Right kidney (tissue), 1 donor: Measurements from ENCODE around the gene GPC2.

ENCODE experiments used
- DNase-seq: peaks from one replicate; pipeline ENCODE4 v3.0.0-alpha.2; 2016

GPC2 gene

DNA sequence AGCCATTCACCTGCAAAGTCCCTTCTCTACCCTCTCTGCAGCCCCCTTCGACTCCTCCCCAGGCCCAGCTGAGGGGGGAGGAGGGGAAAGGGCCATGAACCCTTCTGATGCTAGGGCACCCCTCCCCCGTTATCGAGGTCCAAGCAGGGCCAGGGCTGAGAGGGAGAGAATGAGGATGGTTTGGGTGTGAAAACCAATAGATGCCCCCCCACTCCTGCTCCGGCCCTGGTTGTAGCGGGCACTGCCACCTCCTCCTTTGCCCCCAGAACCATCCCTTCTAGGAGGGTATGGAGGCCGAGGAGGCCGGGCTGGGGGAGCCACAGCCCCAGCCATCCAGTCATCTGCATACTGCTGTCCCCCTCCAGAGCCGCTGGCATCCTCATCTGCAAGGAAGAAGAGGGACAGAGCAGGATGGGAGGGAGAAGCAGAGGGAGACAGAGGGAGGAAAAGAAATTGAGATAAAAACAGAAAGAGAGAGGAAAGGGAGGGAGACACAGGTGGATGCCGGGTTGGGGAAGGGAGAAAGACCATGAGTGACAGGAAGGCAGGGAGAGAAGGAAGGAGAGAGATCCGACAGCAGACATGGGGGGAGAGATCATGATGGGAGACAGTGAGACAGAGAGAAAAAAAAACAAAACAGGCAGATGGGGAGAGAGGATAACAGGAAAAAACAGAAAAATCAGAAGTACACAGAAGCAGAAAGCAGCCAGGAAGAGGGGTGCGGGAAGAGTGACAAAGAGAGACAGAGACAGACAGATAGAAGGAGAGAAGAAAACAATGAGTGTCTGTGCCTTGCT lies 6.9 kb downstream of the GPC2 start:
- no peak for DNase-seq

- no peak for DNase-seq
Observed at GRCh38 chr7:100169147-100169850, 7.9 kb downstream of the GPC2 start.

GRCh38 chr7:100167912-100168323 lies 9.3 kb downstream of the GPC2 start:
- DNase-seq = no peak

DNA sequence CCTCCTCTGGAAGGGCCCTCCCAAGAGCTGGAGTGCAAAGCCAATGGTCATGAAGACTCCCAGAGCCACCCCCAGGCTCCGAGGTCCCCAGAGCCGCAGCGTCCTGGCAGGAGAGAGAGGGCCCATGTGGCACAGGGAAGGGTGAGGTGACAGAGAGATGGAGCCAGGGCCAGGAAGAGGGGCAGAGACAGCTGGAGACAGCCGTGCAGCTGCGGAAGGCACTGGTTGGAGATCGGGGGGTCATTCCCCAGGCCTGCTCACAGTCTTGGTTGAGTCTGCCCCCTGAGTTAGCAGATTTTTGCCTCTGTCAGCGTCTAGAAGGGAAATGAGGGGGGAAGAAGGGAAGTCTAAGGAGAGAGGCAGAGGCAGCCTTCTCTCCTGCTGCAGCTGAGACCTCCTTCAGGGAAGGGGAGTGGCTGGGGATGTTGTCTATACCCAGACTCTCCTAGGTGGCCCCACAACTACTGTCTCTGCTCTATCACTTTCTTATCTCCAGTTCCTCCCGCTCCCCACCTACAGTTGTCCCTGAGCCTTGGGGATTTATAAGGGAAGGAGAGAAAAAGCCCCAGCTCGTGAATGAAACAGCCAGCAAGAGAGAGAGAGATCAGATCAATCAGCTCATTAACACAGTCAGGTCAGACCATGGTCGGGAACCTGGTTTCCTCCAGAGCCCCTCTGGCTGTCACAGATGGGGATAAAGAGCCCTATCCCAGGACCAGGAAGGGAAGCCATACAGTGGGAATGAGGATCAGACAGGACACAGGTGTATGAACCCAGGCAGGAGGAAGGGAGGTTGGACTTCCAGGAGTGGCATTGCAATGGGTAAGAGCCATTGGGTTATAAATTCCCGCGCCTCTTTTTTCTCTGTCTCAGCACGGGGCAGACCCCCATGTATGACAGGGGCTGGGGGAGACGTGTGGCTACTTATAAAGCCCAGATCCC lies 9.9 kb downstream of the GPC2 start:
- no peak for DNase-seq

DNA sequence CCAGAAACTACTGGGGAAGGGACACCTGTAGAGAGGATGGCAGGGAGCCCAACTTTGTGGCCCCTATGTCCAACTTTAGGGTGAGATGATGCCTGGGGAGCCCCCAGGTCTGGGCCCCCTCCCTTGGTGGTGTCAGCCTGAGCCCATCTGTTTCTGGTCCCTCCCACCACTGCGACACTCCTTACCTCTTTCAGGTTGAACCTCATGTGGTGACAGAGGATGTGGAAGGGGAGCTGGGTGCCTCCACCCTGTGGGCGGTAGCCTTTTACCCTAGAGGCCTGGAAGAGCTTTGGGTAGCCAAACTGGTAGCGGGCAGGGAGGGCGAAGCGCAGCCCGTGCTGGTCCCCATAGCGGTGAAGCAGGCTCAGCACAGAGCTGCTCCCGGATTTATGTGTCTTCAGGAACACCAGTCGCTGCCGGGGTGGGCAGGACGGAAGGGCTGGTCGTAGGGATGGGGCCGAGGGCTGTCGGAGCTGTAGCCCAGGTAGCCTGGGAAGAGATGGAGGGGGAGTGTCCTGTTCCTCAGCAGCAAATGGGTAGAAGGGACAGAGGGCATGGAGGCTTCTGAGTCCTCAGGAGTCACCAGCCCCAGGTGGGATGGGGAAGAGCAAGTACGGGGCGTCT lies 10.8 kb downstream of the GPC2 start:
- DNase-seq = no peak

- no peak for DNase-seq
Observed at GRCh38 chr7:100163871-100164270, 13.3 kb downstream of the GPC2 start.

GRCh38 chr7:100163006-100163531 lies 14.1 kb downstream of the GPC2 start:
- DNase-seq = no peak

- DNase-seq = no peak
Observed at GRCh38 chr7:100160067-100160466, 17.1 kb downstream of the GPC2 start.

DNA sequence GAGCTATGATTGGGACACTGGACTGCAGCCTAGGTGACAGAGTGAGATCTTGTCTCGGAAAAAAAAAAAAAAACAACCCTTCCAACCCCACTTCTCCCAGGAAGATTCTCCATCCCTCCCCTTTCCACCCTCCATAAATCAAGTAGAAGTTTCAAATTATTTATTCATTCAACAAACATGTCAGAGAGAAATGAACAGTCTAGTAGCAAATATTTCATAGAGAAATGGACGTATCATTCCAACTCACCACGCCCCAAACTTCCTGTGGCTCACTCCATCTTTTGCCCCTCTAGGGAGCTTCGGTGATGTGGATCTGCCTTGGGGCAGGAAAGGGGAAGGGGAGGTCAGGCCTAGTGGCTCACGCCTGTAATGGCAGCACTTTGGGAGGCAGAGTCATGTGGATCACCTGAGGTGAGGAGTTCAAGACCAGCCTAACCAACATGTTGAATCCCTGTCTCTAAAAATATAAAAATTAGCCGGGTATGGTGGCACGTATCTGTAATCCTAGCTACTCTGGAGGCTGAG lies 18.0 kb downstream of the GPC2 start:
- DNase-seq = no peak

GRCh38 chr7:100158229-100159098 lies 18.7 kb downstream of the GPC2 start, which contains the start of gene TRAPPC14:
TSS of gene TRAPPC14 (minus strand) at chr7:100158723. CDS start at chr7:100158499, 224 bp downstream.
- peak; percentile 95 for DNase-seq

- no peak for DNase-seq
Observed at GRCh38 chr7:100157334-100158228, 19.6 kb downstream of the GPC2 start.

- DNase-seq = no peak
Observed at GRCh38 chr7:100157069-100157333, 20.2 kb downstream of the GPC2 start.

- no peak for DNase-seq
Observed at GRCh38 chr7:100156331-100157068, 20.7 kb downstream of the GPC2 start.

DNA sequence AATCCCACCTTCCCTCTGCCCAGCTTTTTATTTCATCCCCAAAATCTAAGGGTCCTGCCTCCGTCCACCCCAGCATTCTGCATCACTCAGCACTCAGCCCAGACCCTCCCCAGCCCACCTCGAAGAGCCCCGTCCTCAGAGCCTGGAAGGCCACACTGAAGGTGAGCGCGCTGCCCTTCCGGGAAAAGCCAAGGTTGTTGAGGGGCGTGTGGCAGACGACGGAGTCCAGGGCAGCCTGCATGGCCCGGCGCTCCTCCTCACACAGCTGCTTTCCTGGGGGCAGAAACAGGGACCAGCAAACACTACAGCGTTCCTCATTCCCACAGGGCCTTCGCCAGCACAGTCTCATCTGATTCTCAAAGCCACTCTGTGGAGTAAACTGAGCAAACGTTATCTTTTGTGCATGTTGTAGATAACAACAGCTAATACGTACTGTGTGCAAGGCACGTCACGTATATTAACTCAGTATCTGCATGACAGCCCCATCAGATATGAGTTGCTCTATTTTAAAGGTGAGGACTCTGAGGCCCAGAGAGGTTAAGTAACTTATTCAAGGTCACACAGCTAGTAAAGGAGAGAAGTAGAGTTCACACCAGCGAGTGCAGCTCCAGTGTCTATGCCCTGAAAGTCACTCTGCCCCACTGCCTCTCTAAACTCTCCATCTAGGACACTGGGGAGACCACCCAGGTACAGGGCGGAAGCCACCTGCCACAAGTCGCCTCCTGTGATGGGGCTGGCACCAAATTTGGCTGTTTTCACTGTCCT lies 21.4 kb downstream of the GPC2 start:
- DNase-seq = no peak

DNA sequence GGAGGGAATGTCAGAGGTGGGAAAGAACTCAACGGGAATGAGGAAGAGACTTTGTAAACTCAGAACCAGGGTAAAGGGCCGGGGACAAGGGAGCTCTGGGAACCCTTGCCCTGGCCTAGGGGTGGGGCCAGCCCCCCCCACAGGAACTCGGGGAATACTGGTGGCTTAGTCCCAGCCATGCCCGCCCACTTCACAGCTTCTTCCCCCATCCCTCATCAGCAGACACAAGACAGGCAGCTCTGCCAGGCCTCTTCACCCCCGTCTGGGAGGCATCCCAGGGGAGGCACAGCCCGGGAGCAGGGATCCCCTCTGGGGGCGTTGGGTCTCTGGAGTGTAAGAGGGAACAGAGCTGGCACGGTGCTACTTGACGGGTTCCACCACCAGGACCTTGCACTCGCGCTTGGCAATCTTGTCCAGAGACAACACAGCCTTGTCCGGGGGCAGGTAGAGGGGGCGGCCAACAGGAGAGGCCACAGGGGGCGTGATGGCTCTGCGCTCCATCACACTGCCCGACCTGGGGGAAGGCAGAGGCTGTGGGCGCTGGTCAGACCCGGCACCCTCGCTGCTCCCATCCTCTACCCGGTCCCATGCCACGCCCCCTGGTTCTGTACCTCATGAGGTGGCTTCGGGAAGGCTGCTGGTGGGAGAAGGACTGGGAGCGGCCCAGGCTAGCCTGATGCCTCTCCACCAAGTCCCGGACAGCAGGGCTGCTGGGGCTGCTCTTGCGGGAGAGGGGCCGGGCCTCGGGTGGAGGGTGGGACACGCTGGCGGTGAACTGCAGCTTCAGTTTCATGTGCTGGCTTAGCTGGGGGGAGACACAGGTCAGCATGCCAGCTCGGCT lies 22.3 kb downstream of the GPC2 start:
- DNase-seq = no peak

DNA sequence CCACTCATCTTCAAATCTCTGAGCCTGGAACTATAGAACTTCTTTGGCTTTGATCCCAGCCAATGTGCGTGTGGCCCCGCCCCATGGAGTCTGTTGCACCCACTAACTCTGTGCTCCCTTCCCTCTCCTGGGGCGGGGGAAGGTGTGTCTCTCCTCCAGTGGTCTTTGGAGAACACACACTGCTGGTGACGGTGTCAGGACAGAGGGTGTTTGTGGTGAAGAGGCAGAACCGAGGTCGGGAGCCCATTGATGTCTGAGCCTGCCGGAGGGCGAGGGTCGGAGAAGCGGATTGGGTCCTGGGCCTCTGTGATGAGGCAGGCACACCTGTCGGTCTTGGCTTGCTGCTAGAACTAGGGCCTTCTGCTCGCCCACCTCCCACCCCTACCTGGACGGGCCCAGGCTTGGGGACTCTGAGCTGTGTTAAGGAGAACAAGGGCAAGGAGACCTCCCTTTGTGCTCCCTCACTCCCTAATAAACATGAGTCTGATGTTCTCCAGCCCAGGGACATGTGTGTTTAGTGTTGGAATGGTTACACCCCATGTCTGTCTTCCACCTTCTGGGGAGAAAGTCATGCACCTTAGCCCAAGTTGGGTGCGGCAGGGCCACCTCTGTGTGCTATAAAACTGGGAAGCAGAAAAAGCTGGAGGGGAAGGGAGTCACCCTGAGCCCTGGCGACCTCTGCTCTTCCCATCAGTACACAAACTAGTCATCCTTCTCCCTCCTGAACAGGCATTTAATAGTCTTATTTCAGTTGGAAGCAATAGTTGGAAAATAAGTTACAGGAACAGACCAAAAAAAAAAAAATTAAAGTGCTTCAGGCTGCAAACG lies 23.3 kb downstream of the GPC2 start:
- DNase-seq = no peak
